Thymus (tissue), 11 donors: Measurements from ENCODE around the gene COPS9. TPM values are rescaled to one million over a fixed set of nuclear protein-coding genes. Genes with fewer than 3 reads are reported as not detected.

Source experiments
- DNase-seq, 9 donors: peaks; one replicate each; pipeline ENCODE4 v3.0.0-alpha.2; 2013; ENCODE audit warnings: low spot score in 9 of 9, low read depth in 6 of 9, missing footprints in 1 of 9
- H3K27ac ChIP-seq, 2 donors: one replicate each; pipeline ENCODE4 v1.5.1; 2013; ENCODE audit warnings: control low read depth in 1 of 2, low read depth in 1 of 2, low read length in 1 of 2, mild to moderate bottlenecking in 1 of 2, moderate library complexity in 1 of 2
- H3K27me3 ChIP-seq, 2 donors: one replicate each; pipeline ENCODE4 v1.5.1; 2013; ENCODE audit warnings: low read length in 1 of 2; ENCODE audit not compliant: control insufficient read depth in 2 of 2, insufficient read depth in 1 of 2
- H3K36me3 ChIP-seq, 2 donors: one replicate each; pipeline ENCODE4 v1.5.1; 2013; ENCODE audit warnings: low read length in 1 of 2, mild to moderate bottlenecking in 1 of 2, moderate library complexity in 1 of 2; ENCODE audit not compliant: control insufficient read depth in 2 of 2, insufficient read depth in 2 of 2
- H3K4me1 ChIP-seq, 2 donors: one replicate each; pipeline ENCODE4 v1.5.1; 2013; ENCODE audit warnings: low read length in 2 of 2; ENCODE audit not compliant: control insufficient read depth in 2 of 2, insufficient read depth in 2 of 2
- H3K4me3 ChIP-seq, 2 donors: one replicate each; pipeline ENCODE4 v1.5.1; 2013; ENCODE audit warnings: low read length in 2 of 2, control low read depth in 1 of 2, mild to moderate bottlenecking in 1 of 2
- H3K9me3 ChIP-seq, 2 donors: one replicate each; pipeline ENCODE4 v1.5.1; 2013; ENCODE audit warnings: low read length in 1 of 2, mild to moderate bottlenecking in 1 of 2; ENCODE audit not compliant: control insufficient read depth in 2 of 2, insufficient read depth in 1 of 2
- WGBS: extraction: QIAGEN DNeasy Blood & Tissue Kit; methylation state at CpG from one replicate; pipeline ENCODE4 v1.1.7; 2013; 5-methylcytosine and 5-hydroxymethylcytosine counted together
- polyA plus RNA-seq: library from polyadenylated mRNA; stranded (reverse); fragments of 200-250 nt; gene quantifications from one replicate; pipeline ENCODE4 v1.2.3, GENCODE V29; 2013
- total RNA-seq: library from RNA; stranded (reverse); fragments of 120-200 nt; gene quantifications from one replicate; pipeline ENCODE4 v1.2.4, GENCODE V29; 2013
- donor health status: healthy.

The COPS9 gene
- total and polyA plus RNA-seq, 2 donors, result 219 to 383 TPM

GRCh38 chr2:240179941-240180666 lies 44.0 kb upstream of the COPS9 start:
- peaks cover 0 to 4% of the 10 kb centered on the region in 2 donors for H3K27me3 ChIP-seq

GRCh38 chr2:240179186-240179815 lies 43.2 kb upstream of the COPS9 start:
- Histone ChIP-seq H3K4me3 (no peak overlapping the region), H3K4me1 (no peaks in the 10 kb centered on the region), H3K27ac (no peak overlapping the region), H3K27me3 (peaks cover 0 to 4% of the 10 kb centered on the region in 2 donors), H3K9me3 (no peaks in the 10 kb centered on the region), H3K36me3 (no peaks in the 10 kb centered on the region)
- DNase-seq, result no peak
- WGBS, result 86% methylated on average over 11 of the region's 11 CpGs

More at GRCh38 chr2:240179941-240180666, 44.0 kb upstream of the COPS9 start:
- Histone ChIP-seq H3K4me3 (no peak overlapping the region), H3K9me3 (no peaks in the 10 kb centered on the region), H3K4me1 (no peaks in the 10 kb centered on the region), H3K36me3 (no peaks in the 10 kb centered on the region), H3K27ac (no peak overlapping the region)
- 84% methylated on average over 8 of the region's 8 CpGs for WGBS
- DNase-seq, result no peak

GRCh38 chr2:240178564-240178963 lies 42.5 kb upstream of the COPS9 start:
- no peak for DNase-seq
- Histone ChIP-seq H3K4me3 (no peak overlapping the region), H3K27me3 (peaks cover 0 to 4% of the 10 kb centered on the region in 2 donors), H3K27ac (no peak overlapping the region), H3K36me3 (no peaks in the 10 kb centered on the region), H3K4me1 (no peaks in the 10 kb centered on the region), H3K9me3 (no peaks in the 10 kb centered on the region)
- WGBS, result 93% methylated on average over 3 of the region's 3 CpGs

DNA sequence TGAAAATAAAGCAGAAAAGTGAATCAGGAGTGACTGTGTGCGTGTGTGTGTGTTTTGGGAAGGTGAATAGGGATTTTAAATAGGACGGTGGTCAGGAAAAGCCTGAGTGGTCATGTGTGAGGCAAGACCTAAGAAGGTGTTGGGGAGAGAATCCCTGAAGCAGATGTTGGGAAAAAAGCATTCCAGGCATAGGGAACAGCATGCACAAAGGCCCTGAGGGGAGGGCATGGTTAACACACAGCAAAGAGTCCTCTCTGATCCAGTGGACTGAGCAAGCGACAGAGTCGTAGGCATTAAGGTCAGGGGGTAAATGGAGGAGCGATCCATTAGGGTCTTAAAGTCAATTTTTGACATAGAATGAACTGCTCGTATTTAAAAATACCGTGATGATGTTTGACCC lies 38.4 kb upstream of the COPS9 start:
- DNase-seq, result no peak
- Histone ChIP-seq H3K4me1 (no peaks in the 10 kb centered on the region), H3K27me3 (peaks cover 0 to 2% of the 10 kb centered on the region in 2 donors), H3K27ac (no peak overlapping the region), H3K9me3 (no peaks in the 10 kb centered on the region), H3K4me3 (no peak overlapping the region), H3K36me3 (no peaks in the 10 kb centered on the region)
- WGBS, result 90% methylated on average over 7 of the region's 7 CpGs

DNA sequence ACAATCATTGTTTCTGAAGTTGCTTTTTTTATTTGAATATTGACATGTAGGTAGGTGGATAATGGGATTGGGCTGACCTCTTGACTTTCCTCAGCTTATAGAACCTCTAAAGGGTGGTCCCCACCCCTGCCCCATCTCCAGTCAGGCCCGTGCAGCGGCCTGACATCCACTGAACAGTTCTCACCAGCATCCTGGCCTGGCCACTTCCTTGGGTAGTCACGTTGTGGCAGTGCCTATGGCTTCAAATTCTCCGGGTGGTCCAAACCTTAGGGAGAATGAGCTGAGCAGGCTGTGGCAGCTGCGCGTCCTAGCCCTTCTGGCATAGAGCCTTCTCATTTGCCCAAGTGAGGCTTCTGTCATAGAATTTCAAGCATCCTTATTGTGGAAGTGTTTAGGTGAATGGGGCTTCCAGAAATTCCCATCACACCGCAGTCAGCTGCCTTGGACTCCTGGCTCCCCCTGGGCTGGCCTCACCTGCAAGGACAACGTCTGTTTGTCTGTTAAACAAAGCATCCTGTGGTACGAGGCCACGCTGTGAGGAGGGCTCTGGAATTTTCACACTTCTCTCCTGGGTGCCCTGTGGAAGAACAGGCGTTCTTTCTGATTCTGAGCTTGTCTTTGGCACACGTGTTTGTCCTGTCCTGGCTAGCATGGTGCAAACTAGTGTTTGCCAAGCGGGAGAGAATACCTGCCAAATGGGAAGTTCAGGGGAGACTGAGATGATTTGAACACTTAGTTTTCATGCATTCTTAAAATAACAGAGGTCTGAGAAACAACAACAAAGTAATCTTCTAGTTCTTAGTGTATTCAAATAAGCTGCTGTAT lies 36.2 kb upstream of the COPS9 start:
- H3K27ac ChIP-seq, result no peak overlapping the region
- H3K36me3 ChIP-seq, result no peaks in the 10 kb centered on the region
- H3K4me1 ChIP-seq, result no peaks in the 10 kb centered on the region
- H3K4me3 ChIP-seq, result no peak overlapping the region
- H3K27me3 ChIP-seq, result no peaks in the 10 kb centered on the region
- no peak for DNase-seq
- 92% methylated on average over 13 of the region's 13 CpGs for WGBS
- H3K9me3 ChIP-seq, result no peaks in the 10 kb centered on the region

GRCh38 chr2:240170883-240171282 lies 34.8 kb upstream of the COPS9 start:
- Histone ChIP-seq H3K27me3 (no peaks in the 10 kb centered on the region), H3K4me3 (no peak overlapping the region), H3K9me3 (no peaks in the 10 kb centered on the region), H3K36me3 (no peaks in the 10 kb centered on the region), H3K27ac (no peak overlapping the region), H3K4me1 (no peaks in the 10 kb centered on the region)
- no peak for DNase-seq
- 92% methylated on average over 3 of the region's 3 CpGs for WGBS

DNA sequence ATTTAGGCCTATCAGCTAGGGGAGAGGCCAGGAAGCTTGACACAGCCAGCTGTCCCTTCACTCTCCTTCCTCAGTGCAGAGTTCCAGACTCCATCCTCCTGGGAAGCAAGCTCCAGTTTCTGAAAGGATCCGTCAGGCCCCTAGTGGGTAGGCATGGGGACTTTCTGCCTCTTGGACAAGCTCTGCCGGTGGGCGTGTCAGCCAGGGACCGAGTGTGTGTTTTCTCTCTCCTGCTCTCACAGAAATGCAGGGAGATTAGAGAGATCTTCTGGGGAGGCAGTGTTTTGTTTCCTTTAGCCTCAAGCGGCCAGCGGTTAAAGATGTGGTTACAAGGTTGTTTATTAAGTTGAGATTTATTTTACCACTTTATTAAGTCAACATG lies 34.2 kb upstream of the COPS9 start:
- 70% methylated on average over 6 of the region's 6 CpGs for WGBS
- Histone ChIP-seq H3K9me3 (peaks cover 0 to under 1% of the 10 kb centered on the region in 2 donors), H3K36me3 (no peaks in the 10 kb centered on the region), H3K4me1 (no peaks in the 10 kb centered on the region), H3K27me3 (no peaks in the 10 kb centered on the region), H3K27ac (no peak overlapping the region), H3K4me3 (no peak overlapping the region)
- DNase-seq, result no peak

- H3K27ac ChIP-seq, result no peak overlapping the region
- no peaks in the 10 kb centered on the region for H3K36me3 ChIP-seq
- no peaks in the 10 kb centered on the region for H3K27me3 ChIP-seq
- 88% methylated on average over 15 of the region's 15 CpGs for WGBS
- peaks cover 0 to 6% of the 10 kb centered on the region in 2 donors for H3K9me3 ChIP-seq
- H3K4me1 ChIP-seq, result no peaks in the 10 kb centered on the region
- no peak for DNase-seq
- H3K4me3 ChIP-seq, result no peak overlapping the region
Observed at GRCh38 chr2:240169486-240170353, 33.6 kb upstream of the COPS9 start.
